Fibroblast of villous mesenchyme (primary cell): ENCODE results near the gene RPAIN. TPM values are rescaled to one million over a fixed set of nuclear protein-coding genes. Genes with fewer than 3 reads are reported as not detected.
A peak's percentile ranks its signal among the peaks of the same experiment; 100 is the strongest.

Source experiments
- DNase-seq: peaks from one replicate; pipeline ENCODE4 v3.0.0-alpha.2; 2010; ENCODE audit warnings: low read depth
- H3K4me3 ChIP-seq: 2 replicates; pipeline ENCODE4 v1.5.1; 2011; ENCODE audit warnings: low read depth, mild to moderate bottlenecking, low read length
- CTCF ChIP-seq: IDR thresholded peaks from 2 replicates; pipeline ENCODE4 v1.5.1; 2012; ENCODE audit warnings: low read depth, mild to moderate bottlenecking, low read length; ENCODE audit not compliant: insufficient read depth
- total RNA-seq: library from RNA; depleted of rRNA; stranded (reverse); fragments of >200 nt; gene quantifications from 2 replicates; pipeline ENCODE4 v1.2.3, GENCODE V29; 2012

Gene RPAIN
- total RNA-seq, 1 donor = 35.0 TPM

DNA sequence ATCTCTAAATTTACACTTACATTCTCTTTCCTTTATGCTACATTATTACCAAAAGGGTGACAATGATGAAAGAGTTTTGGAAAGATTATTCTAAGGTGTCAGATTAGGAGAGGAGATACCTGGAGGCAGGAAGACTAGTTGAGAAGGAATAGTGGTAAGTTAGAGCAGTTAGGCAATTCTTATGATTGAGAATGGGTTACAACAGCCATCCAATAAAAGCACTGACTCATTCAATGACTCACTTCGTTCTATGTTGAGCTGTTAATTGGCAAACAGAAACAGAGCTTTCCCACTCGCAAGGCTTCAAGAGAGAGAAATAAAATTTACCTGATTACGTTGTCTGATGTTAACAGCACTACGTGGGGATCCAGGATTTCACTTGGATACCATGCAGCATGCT, 6.3 kb upstream of the RPAIN start:
- no peak overlapping the region for H3K4me3 ChIP-seq
- DNase-seq = peak; percentile 96
- TF ChIP-seq CTCF = no peak

- DNase-seq = no peak
- no peak for TF ChIP-seq CTCF
- H3K4me3 ChIP-seq = no peak overlapping the region
Measured at GRCh38 chr17:5416901-5417300, 3.1 kb upstream of the RPAIN start.

- peak overlapping the region; percentile 85 for H3K4me3 ChIP-seq
- TF ChIP-seq CTCF = no peak
- peak; percentile 55 for DNase-seq
Measured at GRCh38 chr17:5418858-5419355, 1.1 kb upstream of the RPAIN start.

GRCh38 chr17:5419356-5419958, 525 bp upstream of the RPAIN start, which contains the start of gene NUP88:
Gene NUP88 (minus strand): TSS chr17:5419662. CDS start chr17:5419650, 12 bp downstream.
- TF ChIP-seq CTCF = no peak
- peak; percentile 98 for DNase-seq
- H3K4me3 ChIP-seq = peak within 1 kb of the TSS; percentile 85

GRCh38 chr17:5422505-5422904, 2.5 kb downstream of the RPAIN start:
- peak; percentile 28 for DNase-seq
- H3K4me3 ChIP-seq = no peak overlapping the region
- peak; percentile 5 for TF ChIP-seq CTCF

- TF ChIP-seq CTCF = no peak
- peak; percentile 68 for DNase-seq
- no peak overlapping the region for H3K4me3 ChIP-seq
Measured at GRCh38 chr17:5424909-5425308, 4.9 kb downstream of the RPAIN start.

GRCh38 chr17:5425826-5426225, 5.8 kb downstream of the RPAIN start:
- no peak for TF ChIP-seq CTCF
- H3K4me3 ChIP-seq = no peak overlapping the region
- no peak for DNase-seq
